Natural killer cell (primary cell): ENCODE measurements around the gene TMEM39A. TPM values are rescaled to one million over a fixed set of nuclear protein-coding genes. Genes with fewer than 3 reads are reported as not detected.

Experiments used
- ATAC-seq, 3 donors: fragments of 150-1000 bp in 2 of 3; fragments of 200-7000 bp in 1 of 3; cut with Tn5 transposase; 1 replicate in 1 of 3; 2 replicates in 2 of 3; pipeline ENCODE4 v1.10.0; 2021; ENCODE audit warnings: mild to moderate bottlenecking in 2 of 3, moderate library complexity in 2 of 3
- DNase-seq, 2 donors: peaks; one replicate each; pipeline versions ENCODE4 v3.0.0 to v3.0.0-alpha.2; 2013 to 2021; ENCODE audit warnings: mixed read lengths in 1 of 2
- H3K27ac ChIP-seq: one replicate; pipeline ENCODE4 v1.5.1; 2013; ENCODE audit warnings: mild to moderate bottlenecking, low read length
- H3K27me3 ChIP-seq: one replicate; pipeline ENCODE4 v1.6.1; 2013; ENCODE audit warnings: low read length; ENCODE audit not compliant: control insufficient read depth, insufficient read depth
- H3K36me3 ChIP-seq: one replicate; pipeline ENCODE4 v1.6.1; 2013; ENCODE audit warnings: low read length; ENCODE audit not compliant: control insufficient read depth, insufficient read depth
- H3K4me1 ChIP-seq: one replicate; pipeline ENCODE4 v1.6.1; 2013; ENCODE audit warnings: low read length; ENCODE audit not compliant: control insufficient read depth, insufficient read depth
- H3K4me3 ChIP-seq: one replicate; pipeline ENCODE4 v1.5.1; 2013; ENCODE audit warnings: low read length
- H3K9me3 ChIP-seq: one replicate; pipeline ENCODE4 v1.6.1; 2013; ENCODE audit warnings: low read length; ENCODE audit not compliant: control insufficient read depth, insufficient read depth
- H3K27ac Mint-ChIP-seq, 2 donors: one replicate each; pipeline ENCODE4 v1.8.0; 2022; ENCODE audit warnings: mild to moderate bottlenecking in 2 of 2, mixed read lengths in 2 of 2, moderate library complexity in 1 of 2
- H3K27me3 Mint-ChIP-seq, 2 donors: one replicate each; pipeline ENCODE4 v1.8.0; 2022; ENCODE audit warnings: low read depth in 2 of 2, mixed read lengths in 2 of 2
- H3K36me3 Mint-ChIP-seq: one replicate; pipeline ENCODE4 v1.8.0; 2022; ENCODE audit warnings: mixed read lengths
- H3K4me1 Mint-ChIP-seq, 2 donors: one replicate each; pipeline ENCODE4 v1.8.0; 2022; ENCODE audit warnings: mixed read lengths in 2 of 2
- H3K4me3 Mint-ChIP-seq: one replicate; pipeline ENCODE4 v1.8.0; 2022; ENCODE audit warnings: mild to moderate bottlenecking, moderate library complexity, mixed read lengths
- H3K9me3 Mint-ChIP-seq, 2 donors: one replicate each; pipeline ENCODE4 v1.8.0; 2022; ENCODE audit warnings: mixed read lengths in 2 of 2
- WGBS: methylation state at CpG from one replicate; pipeline ENCODE4 v1.1.7; 2013; ENCODE audit warnings: missing lambda C conversion rate; ENCODE audit not compliant: insufficient coverage; 5-methylcytosine and 5-hydroxymethylcytosine counted together
- intact Hi-C: fragments of 100-400 bp; cut with micrococcal nuclease; formaldehyde crosslinking; loops from one replicate; pipeline ENCODE4 v1.14.2; 2022
- total RNA-seq, 4 donors: library from RNA; stranded (reverse); fragments of 120-200 nt in 1 of 4; gene quantifications; one replicate each; pipeline versions ENCODE4 v1.2.3 to v1.2.4, GENCODE V29; 2013 to 2022
- TF ChIP-seq, protein P1 (sequence below): fragments of 200-600 bp; IDR thresholded peaks from one replicate; pipeline ENCODE4 v1.8.0; 2022; ENCODE audit warnings: antibody characterized with exemption

TMEM39A gene
- total RNA-seq, 3 donors from 2014 or later (not counting 1 experiment from before 2014, with no cell fraction given), result 64.2 to 76.5 (median 64.7) TPM

DNA sequence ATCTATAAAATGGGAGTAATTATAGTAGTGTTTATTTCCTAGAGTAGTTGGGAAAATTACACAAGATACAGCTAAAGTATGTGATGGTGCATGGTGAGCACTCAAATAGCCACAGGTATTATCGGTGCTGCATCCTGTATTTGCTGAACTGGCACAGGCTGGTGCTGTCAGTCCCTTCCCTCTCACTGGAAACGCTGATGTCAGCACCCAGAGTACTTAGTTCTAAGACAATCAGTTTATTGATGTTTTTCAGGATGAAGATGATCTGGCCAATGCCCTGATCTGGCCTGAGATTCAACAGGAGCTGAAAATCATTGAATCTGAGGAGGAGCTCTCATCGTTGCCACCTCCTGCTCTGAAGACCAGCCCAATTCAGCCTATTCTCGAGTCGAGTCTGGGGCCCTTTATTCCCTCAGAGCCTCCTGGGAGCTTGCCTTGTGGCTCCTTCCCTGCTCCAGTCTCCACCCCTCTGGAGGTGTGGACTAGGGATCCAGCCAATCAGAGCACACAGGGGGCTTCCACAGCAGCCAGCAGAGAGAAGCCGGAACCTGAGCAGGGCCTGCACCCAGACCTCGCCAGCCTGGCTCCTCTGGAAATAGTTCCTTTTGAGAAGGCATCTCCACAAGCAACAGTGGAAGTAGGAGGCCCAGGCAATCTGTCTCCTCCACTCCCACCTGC is 49.7 kb downstream of the TMEM39A start:
- Mint-ChIP-seq H3K36me3 (no peaks in the 10 kb centered on the region), H3K9me3 (no peaks in the 10 kb centered on the region), H3K27me3 (no peaks in the 10 kb centered on the region), H3K4me3 (no peak overlapping the region), H3K4me1 (no peaks in the 10 kb centered on the region), H3K27ac (no peak overlapping the region)
- ATAC-seq, result no peak
- H3K36me3 ChIP-seq, result peaks cover 13% of the 10 kb centered on the region
- H3K27ac ChIP-seq, result no peak overlapping the region
- TF ChIP-seq, protein P1, sequence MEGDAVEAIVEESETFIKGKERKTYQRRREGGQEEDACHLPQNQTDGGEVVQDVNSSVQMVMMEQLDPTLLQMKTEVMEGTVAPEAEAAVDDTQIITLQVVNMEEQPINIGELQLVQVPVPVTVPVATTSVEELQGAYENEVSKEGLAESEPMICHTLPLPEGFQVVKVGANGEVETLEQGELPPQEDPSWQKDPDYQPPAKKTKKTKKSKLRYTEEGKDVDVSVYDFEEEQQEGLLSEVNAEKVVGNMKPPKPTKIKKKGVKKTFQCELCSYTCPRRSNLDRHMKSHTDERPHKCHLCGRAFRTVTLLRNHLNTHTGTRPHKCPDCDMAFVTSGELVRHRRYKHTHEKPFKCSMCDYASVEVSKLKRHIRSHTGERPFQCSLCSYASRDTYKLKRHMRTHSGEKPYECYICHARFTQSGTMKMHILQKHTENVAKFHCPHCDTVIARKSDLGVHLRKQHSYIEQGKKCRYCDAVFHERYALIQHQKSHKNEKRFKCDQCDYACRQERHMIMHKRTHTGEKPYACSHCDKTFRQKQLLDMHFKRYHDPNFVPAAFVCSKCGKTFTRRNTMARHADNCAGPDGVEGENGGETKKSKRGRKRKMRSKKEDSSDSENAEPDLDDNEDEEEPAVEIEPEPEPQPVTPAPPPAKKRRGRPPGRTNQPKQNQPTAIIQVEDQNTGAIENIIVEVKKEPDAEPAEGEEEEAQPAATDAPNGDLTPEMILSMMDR, result no peak
- no peaks in the 10 kb centered on the region for H3K4me1 ChIP-seq
- intact Hi-C loops, result no loop called here
- no peak for DNase-seq
- 94% methylated on average over 7 of the region's 7 CpGs for WGBS
- H3K9me3 ChIP-seq, result no peaks in the 10 kb centered on the region
- H3K27me3 ChIP-seq, result no peaks in the 10 kb centered on the region
- no peak overlapping the region for H3K4me3 ChIP-seq

DNA sequence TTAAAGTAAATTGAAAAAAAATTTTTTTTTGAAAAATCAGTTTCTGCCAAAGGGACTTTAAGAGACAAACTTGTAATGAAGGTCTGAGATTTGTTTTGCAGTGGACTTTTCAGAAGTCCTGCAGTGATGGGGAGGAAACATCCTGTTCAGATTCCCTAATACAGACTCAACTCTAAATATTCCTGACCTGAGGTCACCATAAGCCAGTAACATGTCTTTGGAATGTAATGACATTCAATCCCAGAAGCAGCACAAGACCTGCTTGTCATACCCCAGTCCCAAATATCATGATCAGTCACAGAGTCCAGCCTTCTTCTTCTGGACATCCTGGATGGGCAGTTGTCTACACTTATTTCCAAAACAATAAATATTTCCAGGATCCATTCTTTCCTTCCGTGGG is 53.6 kb downstream of the TMEM39A start:
- WGBS, result 100% methylated on average over 1 of the region's 1 CpG
- Histone ChIP-seq H3K27ac (no peak overlapping the region), H3K9me3 (no peaks in the 10 kb centered on the region), H3K4me1 (no peaks in the 10 kb centered on the region), H3K4me3 (no peak overlapping the region), H3K27me3 (no peaks in the 10 kb centered on the region), H3K36me3 (peaks cover 13% of the 10 kb centered on the region)
- intact Hi-C loops, result no loop called here
- Mint-ChIP-seq H3K4me1 (no peaks in the 10 kb centered on the region), H3K36me3 (no peaks in the 10 kb centered on the region), H3K4me3 (no peak overlapping the region), H3K27ac (no peak overlapping the region), H3K27me3 (no peaks in the 10 kb centered on the region), H3K9me3 (no peaks in the 10 kb centered on the region)
- DNase-seq (no peak), ATAC-seq (no peak)
- TF ChIP-seq, protein P1, result no peak

DNA sequence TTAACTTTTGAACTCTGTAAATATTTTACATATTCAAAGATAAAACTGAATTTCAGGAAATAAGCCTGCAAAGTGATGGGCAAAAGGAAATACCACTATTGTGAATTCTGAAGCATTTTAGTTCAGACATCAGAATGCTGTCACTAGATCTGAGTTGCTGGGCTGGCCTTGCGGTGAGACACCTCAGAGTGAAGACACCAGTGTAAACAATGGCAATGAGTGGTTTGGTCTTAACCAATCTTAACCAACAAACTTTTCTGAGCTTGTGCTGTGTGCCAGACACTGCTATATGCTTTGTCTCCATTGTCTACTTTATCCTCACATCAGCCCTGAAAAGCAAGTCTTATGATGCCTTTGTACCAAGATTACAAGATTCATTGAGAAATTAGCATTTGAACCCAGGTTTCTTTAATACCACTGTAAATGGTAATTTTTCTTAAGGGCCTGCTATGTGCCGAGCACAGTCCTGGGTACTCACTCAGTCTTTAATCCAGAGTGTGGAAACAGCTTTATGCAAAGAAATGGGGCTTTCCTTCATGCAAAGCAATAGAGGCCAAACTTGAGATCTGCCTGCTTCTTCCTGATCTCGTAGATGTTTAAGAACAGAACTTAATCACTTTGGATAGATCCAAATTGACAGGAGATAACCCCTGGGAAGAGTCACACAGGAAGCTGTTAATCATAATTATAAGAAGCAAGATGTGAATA is 55.0 kb downstream of the TMEM39A start:
- no peak overlapping the region for H3K27ac ChIP-seq
- WGBS, result 67% methylated on average over 3 of the region's 3 CpGs
- Mint-ChIP-seq H3K27me3 (no peaks in the 10 kb centered on the region), H3K9me3 (no peaks in the 10 kb centered on the region), H3K4me3 (no peak overlapping the region), H3K27ac (no peak overlapping the region), H3K4me1 (no peaks in the 10 kb centered on the region), H3K36me3 (no peaks in the 10 kb centered on the region)
- DNase-seq, result no peak
- H3K4me1 ChIP-seq, result no peaks in the 10 kb centered on the region
- H3K4me3 ChIP-seq, result no peak overlapping the region
- H3K36me3 ChIP-seq, result peaks cover 4% of the 10 kb centered on the region
- H3K27me3 ChIP-seq, result no peaks in the 10 kb centered on the region
- TF ChIP-seq, protein P1, result no peak
- intact Hi-C loops, result no loop called here
- H3K9me3 ChIP-seq, result no peaks in the 10 kb centered on the region
- ATAC-seq, result peak in 1 of 3 donors; percentile 9
